Measurements from ENCODE around the gene IDH3A. TPM values are rescaled to one million over a fixed set of nuclear protein-coding genes. Genes with fewer than 3 reads are reported as not detected.

IDH3A gene
- total RNA-seq, 1 experiment from 2014 or later, result 49.3 TPM

Other genes starting within 250 kb of the IDH3A start
- 20.1 and 38.9 TPM in 2 replicates for gene TBC1D2B, start 71.7 kb upstream of the IDH3A start, total RNA-seq (2014; rRNA removed; shearing (Covaris generic); ENCODE audit: low replicate concordance)
- not detected in 2 replicates for gene SH2D7, start 56.8 kb upstream of the IDH3A start, total RNA-seq (2014; rRNA removed; shearing (Covaris generic); ENCODE audit: low replicate concordance)
- 1.1 and 4.4 TPM in 2 replicates for gene CIB2, start 17.9 kb upstream of the IDH3A start, total RNA-seq (2014; rRNA removed; shearing (Covaris generic); ENCODE audit: low replicate concordance)
- gene ACSBG1, start 85.2 kb downstream of the IDH3A start, total RNA-seq (2014; rRNA removed; shearing (Covaris generic); ENCODE audit: low replicate concordance), result not detected in 2 replicates
- not detected in 2 replicates for gene DNAJA4, start 115.2 kb downstream of the IDH3A start, total RNA-seq (2014; rRNA removed; shearing (Covaris generic); ENCODE audit: low replicate concordance)
- gene SKIC8, start 150.2 kb downstream of the IDH3A start, total RNA-seq (2014; rRNA removed; shearing (Covaris generic); ENCODE audit: low replicate concordance), result 96.9 and 134 TPM in 2 replicates
- gene CRABP1, start 191.0 kb downstream of the IDH3A start, total RNA-seq (2014; rRNA removed; shearing (Covaris generic); ENCODE audit: low replicate concordance), result not detected in 2 replicates